Caco-2 (cell line): ENCODE data around the gene VIT. TPM values are rescaled to one million over a fixed set of nuclear protein-coding genes. Genes with fewer than 3 reads are reported as not detected.

Experiments
- BruUV-seq: library from RNA; stranded (reverse); fragments of 400-500 nt; replicated peaks from 2 replicates; lab custom pipeline; 2021; lab: Mats Ljungman, UMichigan
- CTCF ChIA-PET: fragments of 300-600 bp; sonication (Branson Sonifier 250); formaldehyde crosslinking; loops from one replicate; lab custom pipeline; 2022; ENCODE audit warnings: antibody characterized with exemption; lab: Charles Lee
- POLR2A ChIA-PET: fragments of 300-600 bp; sonication (Branson Sonifier 250); formaldehyde crosslinking; loops from one replicate; lab custom pipeline; 2022; ENCODE audit warnings: antibody characterized with exemption; lab: Charles Lee
- DNase-seq, 2 experiments: peaks; one replicate each; pipeline versions ENCODE4 v3.0.0 to v3.0.0-alpha.2; 2020 to 2022
- H3K27me3 ChIP-seq: replicated peaks from 2 replicates; pipeline ENCODE4 v1.6.0; 2011; ENCODE audit warnings: low read length; ENCODE audit not compliant: control insufficient read depth, insufficient read depth
- H3K36me3 ChIP-seq: 2 replicates; pipeline ENCODE4 v1.5.1; 2011; ENCODE audit warnings: low read length; ENCODE audit not compliant: control insufficient read depth, insufficient read depth
- H3K4me1 ChIP-seq: fragments of 250-450 bp; sonication (Bioruptor Pico); 2 replicates; pipeline ENCODE4 v1.5.1; 2020; ENCODE audit warnings: mild to moderate bottlenecking
- H3K4me3 ChIP-seq: 2 replicates; pipeline ENCODE4 v1.5.1; 2011; ENCODE audit warnings: low read depth, mild to moderate bottlenecking, control low read depth, low read length
- H3K9me3 ChIP-seq: fragments of 250-450 bp; sonication (Bioruptor Pico); 2 replicates; pipeline ENCODE4 v1.5.1; 2020; ENCODE audit warnings: mild to moderate bottlenecking, moderate library complexity
- H3K27ac Mint-ChIP-seq: one replicate; pipeline ENCODE4 v1.8.0; 2022; ENCODE audit warnings: mixed read lengths; ENCODE audit not compliant: unreplicated experiment
- H3K27me3 Mint-ChIP-seq: one replicate; pipeline ENCODE4 v1.8.0; 2022; ENCODE audit warnings: mixed read lengths; ENCODE audit not compliant: insufficient read depth, unreplicated experiment
- H3K36me3 Mint-ChIP-seq: one replicate; pipeline ENCODE4 v1.8.0; 2022; ENCODE audit warnings: mild to moderate bottlenecking, mixed read lengths; ENCODE audit not compliant: insufficient read depth, unreplicated experiment
- H3K4me1 Mint-ChIP-seq: one replicate; pipeline ENCODE4 v1.8.0; 2022; ENCODE audit warnings: low read depth, mixed read lengths; ENCODE audit not compliant: unreplicated experiment
- H3K4me3 Mint-ChIP-seq: one replicate; pipeline ENCODE4 v1.8.0; 2022; ENCODE audit warnings: mild to moderate bottlenecking, moderate library complexity, mixed read lengths; ENCODE audit not compliant: unreplicated experiment
- H3K9me3 Mint-ChIP-seq: one replicate; pipeline ENCODE4 v1.8.0; 2022; ENCODE audit warnings: mixed read lengths; ENCODE audit not compliant: unreplicated experiment
- intact Hi-C: fragments of 100-400 bp; cut with micrococcal nuclease; formaldehyde crosslinking; loops from one replicate; pipeline ENCODE4 v1.10.0; 2022; ENCODE audit not compliant: unreplicated experiment
- total RNA-seq: library from RNA; stranded (reverse); gene quantifications from 2 replicates; pipeline ENCODE4 v1.2.3, GENCODE V29; 2022
- TF ChIP-seq, protein P1 (sequence below), 2 experiments: fragments of 200-600 bp in 1 of 2; IDR thresholded peaks; 1 replicate in 1 of 2; 2 replicates in 1 of 2; pipeline versions ENCODE4 v1.5.1 to v1.8.0; 2011 to 2022; ENCODE audit warnings: antibody characterized with exemption in 1 of 2, control low read depth in 1 of 2, inconsistent platforms in 1 of 2, low read depth in 1 of 2, low read length in 1 of 2, mild to moderate bottlenecking in 1 of 2, moderate library complexity in 1 of 2; ENCODE audit not compliant: insufficient read depth in 1 of 2, severe bottlenecking in 1 of 2, unreplicated experiment in 1 of 2

The VIT gene
- total RNA-seq, 1 experiment from 2014 or later, result 1.2 TPM

DNA sequence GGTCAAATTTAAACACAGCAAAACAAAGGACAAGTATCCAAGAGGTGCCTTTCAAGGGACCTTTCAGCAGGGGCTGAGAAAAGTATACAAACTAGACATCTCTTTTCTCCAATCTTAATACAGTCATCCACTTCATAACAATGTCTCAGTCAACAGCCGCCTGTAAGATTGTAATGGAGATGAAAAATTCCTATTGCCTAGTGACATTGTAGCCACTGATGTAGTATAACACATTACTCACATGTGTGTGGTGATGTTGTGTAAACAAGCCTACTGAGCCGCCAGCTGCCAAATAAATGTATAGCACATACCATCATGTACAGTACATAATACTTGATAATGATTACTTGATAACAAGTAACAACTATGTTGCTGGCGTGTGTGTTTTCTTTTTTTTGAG is 31.0 kb downstream of the VIT start:
- Mint-ChIP-seq H3K4me1 (no peaks in the 10 kb centered on the region), H3K9me3 (peaks cover 10% of the 10 kb centered on the region), H3K27me3 (peaks cover 3% of the 10 kb centered on the region), H3K4me3 (no peak overlapping the region), H3K36me3 (no peaks in the 10 kb centered on the region), H3K27ac (no peak overlapping the region)
- no peak for DNase-seq
- ChIA-PET POLR2A (no interaction called here), CTCF (no interaction called here)
- BruUV-seq, result no TSS peak
- Histone ChIP-seq H3K9me3 (peaks cover 8% of the 10 kb centered on the region; the same call in 1 of the 2 replicates), H3K27me3 (no peaks in the 10 kb centered on the region), H3K4me3 (no peak overlapping the region), H3K4me1 (no peaks in the 10 kb centered on the region), H3K36me3 (no peaks in the 10 kb centered on the region)
- intact Hi-C loops, result no loop called here
- TF ChIP-seq, protein P1, sequence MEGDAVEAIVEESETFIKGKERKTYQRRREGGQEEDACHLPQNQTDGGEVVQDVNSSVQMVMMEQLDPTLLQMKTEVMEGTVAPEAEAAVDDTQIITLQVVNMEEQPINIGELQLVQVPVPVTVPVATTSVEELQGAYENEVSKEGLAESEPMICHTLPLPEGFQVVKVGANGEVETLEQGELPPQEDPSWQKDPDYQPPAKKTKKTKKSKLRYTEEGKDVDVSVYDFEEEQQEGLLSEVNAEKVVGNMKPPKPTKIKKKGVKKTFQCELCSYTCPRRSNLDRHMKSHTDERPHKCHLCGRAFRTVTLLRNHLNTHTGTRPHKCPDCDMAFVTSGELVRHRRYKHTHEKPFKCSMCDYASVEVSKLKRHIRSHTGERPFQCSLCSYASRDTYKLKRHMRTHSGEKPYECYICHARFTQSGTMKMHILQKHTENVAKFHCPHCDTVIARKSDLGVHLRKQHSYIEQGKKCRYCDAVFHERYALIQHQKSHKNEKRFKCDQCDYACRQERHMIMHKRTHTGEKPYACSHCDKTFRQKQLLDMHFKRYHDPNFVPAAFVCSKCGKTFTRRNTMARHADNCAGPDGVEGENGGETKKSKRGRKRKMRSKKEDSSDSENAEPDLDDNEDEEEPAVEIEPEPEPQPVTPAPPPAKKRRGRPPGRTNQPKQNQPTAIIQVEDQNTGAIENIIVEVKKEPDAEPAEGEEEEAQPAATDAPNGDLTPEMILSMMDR (IDR thresholded peaks at IDR 0.05; ENCODE audit: insufficient read depth in 1 of 2, low read depth in 1 of 2, low read length in 1 of 2, severe bottlenecking in 1 of 2, unreplicated experiment in 1 of 2), result no peak

GRCh38 chr2:36729067-36729466 is 32.6 kb downstream of the VIT start:
- Histone ChIP-seq H3K4me3 (no peak overlapping the region), H3K36me3 (no peaks in the 10 kb centered on the region), H3K27me3 (no peaks in the 10 kb centered on the region), H3K4me1 (no peaks in the 10 kb centered on the region), H3K9me3 (peaks cover 8% of the 10 kb centered on the region; the same call in 1 of the 2 replicates)
- intact Hi-C loops, result no loop called here
- Mint-ChIP-seq H3K4me1 (no peaks in the 10 kb centered on the region), H3K27ac (no peak overlapping the region), H3K36me3 (no peaks in the 10 kb centered on the region), H3K4me3 (no peak overlapping the region), H3K9me3 (peaks cover 10% of the 10 kb centered on the region), H3K27me3 (peaks cover 3% of the 10 kb centered on the region)
- CTCF ChIA-PET, result no interaction called here
- DNase-seq, result no peak
- POLR2A ChIA-PET, result no interaction called here
- BruUV-seq, result no TSS peak
- TF ChIP-seq, protein P1 (IDR thresholded peaks at IDR 0.05; ENCODE audit: insufficient read depth in 1 of 2, low read depth in 1 of 2, low read length in 1 of 2, severe bottlenecking in 1 of 2, unreplicated experiment in 1 of 2), result no peak

GRCh38 chr2:36731941-36732672 is 35.6 kb downstream of the VIT start:
- DNase-seq, result no peak
- intact Hi-C loops, result no loop called here
- H3K27me3 Mint-ChIP-seq, result peaks cover 3% of the 10 kb centered on the region
- peaks cover 10% of the 10 kb centered on the region for H3K9me3 Mint-ChIP-seq
- no peaks in the 10 kb centered on the region for H3K4me1 Mint-ChIP-seq
- H3K36me3 ChIP-seq, result no peaks in the 10 kb centered on the region
- ChIA-PET POLR2A (no interaction called here), CTCF (no interaction called here)
- H3K9me3 ChIP-seq, result peaks cover 8% of the 10 kb centered on the region; the same call in 1 of the 2 replicates
- no peak overlapping the region for H3K4me3 ChIP-seq
- H3K27ac Mint-ChIP-seq, result no peak overlapping the region
- TF ChIP-seq, protein P1 (IDR thresholded peaks at IDR 0.05; ENCODE audit: insufficient read depth in 1 of 2, low read depth in 1 of 2, low read length in 1 of 2, severe bottlenecking in 1 of 2, unreplicated experiment in 1 of 2), result no peak
- H3K4me3 Mint-ChIP-seq, result no peak overlapping the region
- H3K36me3 Mint-ChIP-seq, result no peaks in the 10 kb centered on the region
- no TSS peak for BruUV-seq
- H3K4me1 ChIP-seq, result 0 out of 2 replicates have a peak, but pooled peaks cover 4% of the 10 kb centered on the region
- no peaks in the 10 kb centered on the region for H3K27me3 ChIP-seq
